DMS53 treated with DMSO at 0.1 percent for 48 hours (cell line): ENCODE measurements around the gene HOMER2.

Source experiments
- DNase-seq: peaks from one replicate; lab custom pipeline; 2025; ENCODE audit not compliant: unreplicated experiment; lab: John Stamatoyannopoulos, UW

HOMER2 gene

DNA sequence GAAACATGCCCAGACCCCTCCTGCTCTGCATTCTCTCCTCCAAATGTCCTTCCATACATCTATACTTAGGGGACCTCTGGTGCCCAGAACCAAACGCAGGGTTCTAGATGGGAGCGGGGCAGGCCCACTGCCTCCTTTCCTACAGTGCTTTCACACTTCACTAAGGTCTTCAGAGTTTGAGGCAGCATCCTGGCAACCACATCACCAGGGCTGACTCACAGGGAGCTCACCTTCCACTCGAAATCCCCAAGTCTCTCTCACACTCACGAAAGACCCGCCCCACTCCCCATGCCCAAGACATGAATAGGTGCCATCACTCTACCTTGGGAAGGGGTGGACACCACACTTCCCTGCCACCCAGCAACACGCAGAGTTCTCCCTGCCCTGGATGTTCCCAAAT, 18.9 kb downstream of the HOMER2 start:
- DNase-seq = no peak

DNA sequence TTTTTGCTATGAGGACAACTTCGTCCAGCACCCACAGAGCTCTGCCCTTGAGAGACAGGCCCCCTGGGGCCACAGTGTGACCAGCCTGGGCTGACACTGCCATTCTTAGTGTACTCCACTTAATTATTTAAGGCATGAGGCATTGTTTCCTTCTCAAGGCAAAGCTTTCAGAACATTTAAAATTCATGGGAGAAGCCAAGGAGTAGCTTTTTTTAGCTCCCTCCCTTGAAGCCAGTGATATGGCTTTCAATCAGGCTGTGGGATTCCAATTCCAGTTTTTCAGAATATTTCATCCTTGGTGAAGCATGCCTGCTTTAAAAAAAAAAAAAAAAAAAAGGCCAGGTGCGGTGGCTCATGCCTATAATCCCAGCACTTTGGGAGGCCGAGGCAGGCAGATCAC, 21.3 kb downstream of the HOMER2 start:
- DNase-seq = no peak

DNA sequence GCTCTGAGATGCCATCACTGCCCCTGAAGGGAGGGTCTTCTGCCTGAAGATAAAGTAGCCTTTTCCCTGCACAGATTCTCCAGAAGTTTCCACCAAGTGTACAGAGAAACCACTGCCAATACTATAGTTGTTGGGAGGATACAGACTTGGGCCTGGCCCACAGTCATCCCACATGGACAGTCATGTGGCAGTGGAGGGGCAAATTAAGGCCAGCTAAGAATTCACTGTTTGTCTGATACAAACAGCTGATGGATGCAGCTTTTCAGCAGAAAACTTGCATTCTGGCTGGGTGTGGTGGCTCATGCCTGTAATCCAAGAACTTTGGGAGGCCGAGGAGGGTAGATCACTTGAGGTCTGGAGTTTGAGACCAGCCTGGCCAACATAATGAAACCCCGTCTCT, 22.1 kb downstream of the HOMER2 start:
- no peak for DNase-seq

DNA sequence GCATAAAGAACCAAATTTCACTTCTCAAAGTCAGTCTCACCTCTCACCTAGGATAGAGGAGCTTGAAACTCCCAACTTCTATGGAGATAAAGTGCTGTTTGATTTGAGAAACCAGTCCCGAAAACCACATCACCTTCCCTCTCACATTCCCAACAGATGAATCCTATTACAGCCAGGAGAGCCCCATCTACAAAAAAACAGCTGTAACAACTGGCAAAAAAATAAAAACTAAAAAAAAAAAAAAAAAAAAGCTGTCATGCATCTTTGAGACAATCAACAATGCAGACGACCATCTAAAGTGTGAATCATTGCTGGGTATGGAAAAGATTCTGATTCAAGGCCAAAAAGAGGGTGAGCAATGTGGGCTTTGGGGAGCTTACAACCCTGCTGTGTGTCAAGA, 23.8 kb downstream of the HOMER2 start:
- no peak for DNase-seq

DNA sequence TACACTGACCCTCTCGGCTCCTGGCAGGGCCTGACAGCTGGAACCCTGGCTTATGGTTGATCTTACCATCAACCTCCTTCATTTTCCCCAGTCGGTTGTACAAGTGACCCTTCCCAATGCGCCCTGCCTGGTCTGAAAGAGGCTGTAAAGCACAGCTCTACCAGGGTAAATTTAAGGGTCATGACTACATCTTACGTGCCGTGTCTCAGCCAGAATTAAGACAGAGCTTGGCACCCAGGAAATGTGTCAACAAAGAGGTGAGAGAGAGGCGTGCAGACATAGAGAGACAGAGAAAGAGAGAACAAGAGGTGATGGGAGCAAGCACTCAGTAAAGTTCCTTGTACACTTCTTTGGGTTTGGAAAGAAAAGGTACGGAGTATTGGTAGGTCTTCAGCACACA, 28.8 kb downstream of the HOMER2 start:
- DNase-seq = no peak

DNA sequence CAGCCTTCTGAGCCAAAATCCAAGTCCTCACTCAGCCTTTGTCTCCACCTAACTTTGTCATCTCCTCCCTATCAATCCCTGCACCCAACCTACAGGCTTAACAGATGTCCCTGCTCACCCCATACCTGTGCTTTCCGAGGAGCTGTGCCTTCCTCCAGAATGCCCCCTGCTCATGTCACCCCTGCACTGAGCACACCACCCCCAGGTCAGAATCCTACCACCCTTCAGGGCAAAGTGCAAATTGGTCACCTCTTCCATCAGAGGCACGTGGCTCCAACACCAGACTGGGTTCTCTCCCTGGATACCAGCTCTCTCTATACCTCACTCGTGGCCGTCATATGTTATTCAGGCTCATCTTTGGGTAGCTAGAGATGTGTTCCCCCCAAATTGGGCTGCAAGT, 29.8 kb downstream of the HOMER2 start:
- DNase-seq = no peak

DNA sequence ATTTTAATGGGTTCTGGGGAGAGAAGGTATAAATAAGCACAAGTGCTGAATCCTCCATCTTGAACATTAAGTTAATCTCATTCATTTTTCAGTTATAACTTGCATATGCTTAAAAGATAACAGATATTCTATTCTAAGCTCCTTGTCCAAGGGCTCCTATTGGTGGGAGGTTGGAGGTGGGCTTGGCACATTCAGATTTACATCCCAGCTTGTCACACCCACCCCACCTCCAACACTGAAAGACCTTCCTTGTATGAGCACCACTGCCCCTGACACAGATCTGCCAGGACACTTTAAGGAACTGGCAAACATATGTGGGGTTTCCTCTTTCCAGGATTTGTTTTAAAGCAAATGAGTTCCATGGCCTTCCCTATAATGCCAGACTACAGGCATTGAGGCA, 30.6 kb downstream of the HOMER2 start:
- DNase-seq = no peak

DNA sequence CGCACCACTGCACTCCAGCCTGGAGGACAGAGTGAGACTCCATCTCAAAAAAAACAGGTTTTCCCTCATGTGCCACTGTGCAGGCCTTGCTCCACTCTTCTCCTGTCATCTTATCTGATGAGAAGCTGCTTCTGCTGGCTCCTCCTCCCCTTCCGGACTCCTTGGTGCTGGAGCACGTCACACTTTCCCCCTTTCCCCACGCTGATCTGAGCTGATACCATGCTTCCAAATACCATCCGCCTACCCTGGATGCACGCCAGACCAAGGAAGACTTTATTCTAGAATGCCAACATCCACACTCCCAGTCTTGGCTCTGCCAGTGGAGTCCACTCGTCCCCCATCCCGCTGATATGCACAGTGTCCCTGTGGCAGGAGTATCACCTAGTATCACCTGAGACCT, 31.3 kb downstream of the HOMER2 start:
- no peak for DNase-seq

DNA sequence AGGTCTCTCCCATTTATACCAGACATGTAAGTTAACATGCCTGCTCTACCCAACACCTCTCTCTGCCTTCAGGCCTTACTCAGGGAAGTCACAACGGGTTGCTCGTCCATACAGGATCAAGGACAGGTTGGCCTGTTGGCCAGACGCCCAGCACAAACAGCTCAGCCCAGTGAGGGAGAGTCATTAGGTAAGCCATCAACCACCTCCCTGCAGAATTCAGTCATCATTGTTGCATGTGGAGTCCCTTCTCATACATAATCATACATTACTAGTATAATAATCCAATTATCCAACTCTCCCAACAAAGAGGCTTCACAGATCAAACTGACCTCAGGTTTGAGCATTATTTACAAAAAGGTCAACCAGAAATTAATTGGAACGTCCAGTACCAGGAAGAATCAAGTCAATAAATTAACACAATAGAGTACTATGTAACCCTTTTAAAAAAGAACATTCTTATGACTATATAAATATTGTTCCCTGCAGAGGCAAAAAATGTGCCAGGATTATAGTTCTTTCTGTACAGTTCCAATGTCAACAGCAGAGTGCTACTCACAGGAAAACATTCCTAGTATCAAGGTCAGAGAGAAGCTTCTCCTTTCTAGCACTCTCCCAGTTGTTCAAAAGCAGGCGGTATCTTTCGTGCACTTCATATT, 33.2 kb downstream of the HOMER2 start:
- DNase-seq = no peak

DNA sequence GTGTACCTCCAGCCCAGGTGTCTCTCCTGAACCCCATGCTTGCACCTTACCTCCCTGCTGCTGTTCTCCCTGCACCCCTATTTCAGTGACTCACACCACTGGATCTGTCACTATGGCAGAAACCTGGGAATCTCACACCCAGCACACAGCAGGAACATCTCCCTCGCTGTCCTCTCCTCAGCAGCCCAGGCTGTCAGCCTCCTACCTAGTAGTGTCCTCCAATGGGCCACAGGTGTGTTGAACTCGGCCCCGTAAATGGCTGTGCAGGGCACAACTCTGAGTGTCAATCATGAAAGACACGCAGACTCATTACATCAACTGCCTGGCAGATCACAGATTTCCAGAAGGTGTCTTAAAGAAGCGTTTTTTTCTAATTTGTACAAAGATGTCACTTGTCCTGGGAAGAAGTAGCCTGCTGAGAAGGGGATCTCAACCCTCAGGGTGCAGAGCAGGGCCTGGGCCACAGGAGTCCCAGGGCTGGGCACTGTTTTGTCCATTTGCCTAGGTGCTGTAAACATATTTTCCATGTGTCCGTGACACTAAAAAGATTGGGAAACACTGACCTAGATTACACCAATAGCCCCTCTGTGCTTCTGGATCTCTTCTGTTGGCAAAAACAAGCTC, 33.8 kb downstream of the HOMER2 start:
- DNase-seq = no peak

DNA sequence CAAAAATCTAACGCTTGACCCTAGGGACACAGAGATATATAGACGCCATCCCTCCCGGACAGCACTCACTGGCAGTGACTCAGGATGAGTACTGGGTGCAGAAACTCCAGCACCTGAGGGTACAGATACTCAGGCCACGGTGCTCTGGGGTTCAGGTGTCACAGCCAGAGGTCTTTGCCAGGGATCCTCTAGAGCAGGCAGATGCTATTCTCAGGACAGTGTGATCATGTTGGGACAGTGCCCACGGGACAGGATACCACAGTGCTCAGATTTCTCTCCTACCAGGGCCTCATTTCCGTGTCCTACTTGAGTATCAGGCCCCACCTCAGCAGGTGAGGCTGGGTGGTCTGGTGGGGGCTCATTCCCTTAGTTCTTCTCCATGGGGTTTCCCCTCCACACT, 34.4 kb downstream of the HOMER2 start:
- DNase-seq = no peak

DNA sequence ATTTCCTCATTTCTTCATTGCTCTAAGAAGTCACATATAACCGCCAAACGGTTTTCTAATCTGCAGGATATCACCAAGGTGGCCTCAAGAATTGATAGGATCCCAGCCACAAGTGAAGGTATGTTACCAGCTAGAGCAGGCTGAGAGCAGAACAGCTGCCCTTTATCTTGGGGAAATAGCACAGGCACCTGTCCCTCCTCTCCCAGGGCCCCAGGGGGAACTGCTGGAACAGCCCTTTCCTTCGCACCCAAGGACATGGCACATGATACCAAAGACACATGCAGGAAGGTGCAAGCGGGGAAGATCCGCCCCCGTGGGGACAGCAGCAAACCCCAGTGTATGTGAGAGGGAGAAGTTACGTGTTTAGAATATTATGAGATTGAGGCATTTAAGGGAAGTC, 35.3 kb downstream of the HOMER2 start:
- DNase-seq = no peak

DNA sequence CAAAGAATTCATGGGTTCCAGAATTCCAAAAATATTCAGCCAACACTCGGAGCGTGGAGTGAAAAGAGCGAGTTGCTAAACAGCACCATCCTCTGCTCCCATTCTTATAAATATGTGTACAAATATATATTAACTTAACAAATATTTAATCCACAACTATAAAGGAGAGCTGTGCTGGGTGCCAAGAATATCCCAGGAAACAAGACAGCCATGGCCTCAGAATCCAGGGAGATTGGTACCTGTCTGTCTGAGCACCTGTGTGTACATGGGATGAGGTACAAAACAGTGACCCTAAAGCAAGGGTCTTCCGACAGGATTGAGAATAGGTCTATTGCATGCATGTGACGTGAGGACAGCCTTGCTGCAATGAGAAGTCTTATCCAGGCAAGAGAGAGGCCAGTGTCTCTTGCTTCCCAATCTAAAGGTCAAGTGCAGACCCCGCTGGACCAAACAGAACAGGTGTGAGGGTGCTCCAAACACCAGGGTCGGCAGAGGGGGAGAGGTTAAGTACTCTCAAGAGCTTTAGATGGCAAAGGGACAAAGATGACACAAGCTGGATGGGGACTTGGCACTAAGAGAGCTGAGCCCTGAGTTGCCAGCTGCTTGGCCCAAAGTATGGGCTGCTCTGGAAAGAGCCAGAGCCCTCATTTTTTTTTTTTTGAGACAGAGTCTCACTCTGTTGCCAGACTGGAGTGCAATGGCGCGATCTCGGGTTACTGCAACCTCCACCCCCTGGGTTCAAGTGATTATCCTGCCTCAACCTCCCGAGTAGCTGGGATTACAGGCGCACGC, 36.2 kb downstream of the HOMER2 start:
- no peak for DNase-seq

DNA sequence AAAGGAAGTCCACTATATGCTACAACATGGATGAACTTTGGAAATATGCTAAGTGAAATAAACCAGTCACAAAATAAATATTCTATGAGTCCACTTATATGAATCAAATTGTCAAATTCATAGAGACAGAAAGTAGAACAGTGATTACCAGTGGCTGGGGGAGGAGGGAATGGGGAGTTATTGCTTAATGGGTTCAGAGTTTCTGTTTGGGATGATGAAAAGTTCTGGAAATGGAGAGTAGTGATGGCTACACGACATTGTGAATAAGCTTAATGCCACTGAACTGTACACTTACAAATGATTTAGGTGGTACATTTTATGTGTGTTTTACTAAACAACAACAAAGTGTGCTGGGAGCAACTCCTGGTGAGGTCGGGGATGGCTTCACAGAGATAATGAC, 38.1 kb downstream of the HOMER2 start:
- no peak for DNase-seq

DNA sequence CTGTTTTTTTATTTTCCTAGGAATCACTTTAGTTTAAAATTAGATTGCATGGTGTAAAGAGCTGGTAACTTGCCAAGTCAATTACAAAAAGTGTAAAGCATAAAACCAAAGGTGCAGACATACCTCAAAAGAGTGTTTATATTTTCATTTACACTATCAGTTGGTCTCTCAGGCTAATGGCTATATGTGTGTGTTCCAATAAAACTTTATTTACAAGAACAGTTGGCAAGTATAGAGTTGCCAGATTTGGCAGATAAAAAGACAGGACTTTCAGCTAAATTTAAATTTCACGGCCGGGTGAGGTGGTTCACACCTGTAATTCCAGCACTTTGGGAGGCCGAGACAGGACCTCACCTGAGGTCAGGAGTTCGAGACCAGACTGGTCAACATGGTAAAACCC, 41.1 kb downstream of the HOMER2 start:
- DNase-seq = no peak

DNA sequence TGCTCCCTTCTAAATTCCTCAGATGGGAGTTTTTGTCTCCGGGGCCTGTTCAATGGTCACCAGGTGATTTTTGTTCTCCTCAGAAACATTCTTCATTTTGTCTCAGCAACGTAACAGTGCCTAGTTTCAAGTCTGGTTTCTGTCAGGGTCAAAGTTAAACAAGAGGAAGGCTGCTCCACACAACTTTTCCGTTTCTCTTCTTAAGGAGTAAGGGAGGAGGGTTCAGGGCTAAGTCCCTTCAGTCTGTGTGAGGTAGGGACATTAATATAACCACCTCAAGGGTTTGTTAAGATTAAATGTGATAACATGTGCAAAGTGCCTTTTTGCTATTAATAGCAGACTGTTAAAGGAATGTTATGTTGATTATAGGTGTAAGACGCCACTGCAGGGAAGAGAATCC, 41.8 kb downstream of the HOMER2 start:
- no peak for DNase-seq

DNA sequence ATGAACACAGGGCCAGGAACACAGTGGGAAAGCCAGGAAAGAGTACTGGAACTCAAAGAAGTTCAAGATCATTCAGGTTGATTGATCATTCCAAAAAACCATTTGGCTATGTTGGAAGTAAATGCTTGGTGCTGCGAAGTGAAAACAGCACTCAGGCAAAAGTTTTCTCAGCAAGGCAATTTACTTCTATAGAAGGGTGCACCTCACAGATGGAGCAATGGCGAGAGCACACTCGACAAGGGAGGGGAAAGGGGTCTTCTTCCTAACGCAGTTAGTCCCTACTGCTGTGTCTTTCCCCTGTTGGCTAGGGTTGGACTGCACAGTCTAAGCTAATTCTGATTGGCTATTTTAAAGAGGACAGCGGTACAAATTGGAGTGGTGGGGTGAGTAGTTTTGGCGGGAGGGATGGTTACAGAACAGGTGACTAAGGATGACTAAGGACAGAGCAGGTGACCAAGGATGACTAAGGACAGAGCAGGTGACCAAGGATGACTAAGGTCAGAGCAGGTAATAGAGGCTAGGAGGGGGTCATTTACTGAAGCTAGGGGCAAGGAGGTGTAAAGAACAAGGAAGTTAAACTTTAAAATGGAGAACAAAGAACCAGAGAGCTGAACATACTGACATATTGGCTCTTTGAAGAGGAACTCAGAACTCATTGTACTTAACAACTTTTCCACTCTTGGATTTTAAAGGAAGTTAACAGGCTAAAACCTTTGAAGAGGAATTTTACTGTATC, 43.3 kb downstream of the HOMER2 start:
- DNase-seq = no peak

DNA sequence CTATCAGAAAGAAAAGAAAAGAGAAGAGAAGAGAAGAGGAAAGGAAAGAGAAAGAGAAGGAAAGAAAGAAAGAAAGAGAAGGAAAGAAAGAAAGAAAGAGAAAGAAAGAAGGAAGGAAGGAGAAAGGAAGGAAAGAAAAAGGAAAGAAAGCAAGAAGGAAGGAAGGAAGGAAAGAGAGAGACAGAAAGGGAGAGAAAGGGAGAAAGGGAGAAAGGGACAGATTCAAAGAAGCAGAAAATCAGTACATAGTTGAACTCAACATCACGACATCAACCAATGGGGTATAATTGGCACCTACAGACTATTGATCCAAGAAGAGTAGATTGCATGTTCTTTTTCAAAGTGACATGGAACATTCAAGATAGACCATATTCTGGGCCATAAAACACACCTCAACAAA, 45.2 kb downstream of the HOMER2 start:
- no peak for DNase-seq

DNA sequence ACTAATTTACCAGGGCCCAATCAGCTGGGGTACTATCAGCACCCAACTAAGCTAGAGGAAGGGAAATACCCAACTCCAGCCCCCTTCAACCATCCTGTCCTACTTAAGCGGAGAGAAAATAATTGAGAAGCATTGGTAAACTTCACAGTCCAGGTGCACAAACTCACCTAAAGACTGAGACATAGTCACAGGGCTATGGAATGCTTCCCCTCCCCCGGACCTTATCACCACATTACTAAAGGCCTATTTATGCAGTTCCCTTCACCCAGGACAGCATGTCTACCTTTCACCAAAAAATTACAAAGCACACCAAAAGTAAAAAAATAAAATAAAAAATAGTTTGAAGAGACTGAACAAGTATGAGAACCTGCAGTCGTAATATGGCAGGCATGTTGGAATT, 47.9 kb downstream of the HOMER2 start:
- DNase-seq = no peak

DNA sequence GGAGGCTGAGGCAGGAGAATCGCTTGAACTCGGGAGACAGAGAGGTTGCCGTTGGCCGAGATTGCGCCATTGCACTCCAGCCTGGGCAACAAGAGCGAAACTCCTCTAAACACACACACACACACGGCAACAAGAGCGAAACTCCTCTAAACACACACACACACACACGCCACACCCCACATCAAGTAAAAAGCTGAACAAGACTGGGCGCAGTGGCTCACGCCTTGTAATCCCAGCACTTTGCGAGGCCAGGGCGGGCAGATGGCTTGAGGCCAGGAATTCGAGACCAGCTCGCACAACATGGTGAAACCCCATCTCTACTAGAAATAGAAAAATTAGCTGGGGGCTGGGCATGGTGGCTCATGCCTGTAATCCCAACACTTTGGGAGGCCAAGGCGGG, 49.0 kb downstream of the HOMER2 start:
- DNase-seq = no peak

DNA sequence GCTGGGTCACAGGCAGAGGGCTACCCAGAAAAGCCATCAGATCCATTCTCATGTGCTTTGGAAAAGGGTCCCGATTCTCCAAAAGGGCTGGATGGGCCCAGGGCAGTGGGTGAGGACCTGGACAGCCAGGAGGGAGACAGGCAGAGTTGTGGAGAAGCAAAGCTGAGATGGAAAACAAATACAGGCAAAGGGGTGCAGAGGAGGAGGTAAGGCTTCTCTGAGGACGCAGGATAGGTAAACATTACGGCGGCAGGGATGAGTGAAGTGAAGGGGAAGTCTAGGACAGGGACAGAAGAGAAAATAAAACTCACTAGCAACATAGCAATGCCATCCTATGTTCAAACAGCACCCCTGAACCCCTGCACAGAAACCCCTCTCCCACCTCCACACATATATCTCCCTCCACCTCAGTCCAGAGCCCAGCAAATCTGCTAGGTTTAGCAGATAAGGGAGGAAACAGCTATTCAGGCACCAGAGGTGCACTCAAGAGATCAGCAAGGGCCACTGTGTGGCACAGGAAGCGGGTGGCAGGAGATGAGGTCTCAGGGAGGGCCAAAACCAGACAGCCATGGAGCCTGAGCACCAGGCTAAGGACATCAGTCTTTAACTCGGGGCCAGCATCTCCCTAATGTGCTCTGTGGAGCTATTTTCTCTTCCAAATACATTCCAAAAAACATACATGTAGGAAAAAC, 51.3 kb downstream of the HOMER2 start:
- DNase-seq = no peak
